RWPE2 (cell line): Measurements from ENCODE around the gene DST.
A peak's percentile ranks its signal among the peaks of the same experiment; 100 is the strongest.

ENCODE experiments used
- ATAC-seq: fragments of 200-7000 bp; cut with Tn5 transposase; 3 replicates; pipeline ENCODE4 v1.9.1; 2021; ENCODE audit warnings: low read depth
- DNase-seq: peaks from one replicate; pipeline ENCODE4 v3.0.0-alpha.2; 2020; ENCODE audit warnings: low spot score
- H3K27ac ChIP-seq: fragments of 450-650 bp; 2 replicates; pipeline ENCODE4 v1.5.1; 2017; ENCODE audit warnings: mild to moderate bottlenecking; ENCODE audit not compliant: poor library complexity, severe bottlenecking
- H3K27me3 ChIP-seq: fragments of 250-450 bp; sonication (Bioruptor Pico); 2 replicates; pipeline ENCODE4 v1.5.1; 2021; ENCODE audit warnings: mild to moderate bottlenecking, moderate library complexity; ENCODE audit not compliant: insufficient read depth, poor library complexity, severe bottlenecking
- H3K36me3 ChIP-seq: fragments of 250-450 bp; sonication (Bioruptor Pico); 2 replicates; pipeline ENCODE4 v1.5.1; 2020; ENCODE audit warnings: low read depth, mild to moderate bottlenecking, moderate library complexity
- H3K4me1 ChIP-seq: fragments of 250-450 bp; sonication (Bioruptor Pico); 2 replicates; pipeline ENCODE4 v1.5.1; 2021; ENCODE audit warnings: mild to moderate bottlenecking, moderate library complexity; ENCODE audit not compliant: insufficient read depth, poor library complexity, severe bottlenecking
- H3K4me3 ChIP-seq: fragments of 250-450 bp; sonication (Bioruptor Pico); 2 replicates; pipeline ENCODE4 v1.5.1; 2021; ENCODE audit warnings: mild to moderate bottlenecking, moderate library complexity; ENCODE audit not compliant: severe bottlenecking
- H3K9me3 ChIP-seq: fragments of 250-450 bp; sonication (Bioruptor Pico); 2 replicates; pipeline ENCODE4 v1.5.1; 2021; ENCODE audit warnings: mild to moderate bottlenecking, moderate library complexity; ENCODE audit not compliant: severe bottlenecking
- CTCF ChIP-seq: fragments of 450-650 bp; IDR thresholded peaks from one replicate; pipeline ENCODE4 v1.5.1; 2017; ENCODE audit warnings: mild to moderate bottlenecking, moderate library complexity; ENCODE audit not compliant: poor library complexity, severe bottlenecking

Gene DST

GRCh38 chr6:56528412-56528841 is 114.3 kb downstream of the DST start:
- peak; percentile 65 for ATAC-seq
- peaks cover 79% of the 10 kb centered on the region for H3K36me3 ChIP-seq
- H3K4me1 ChIP-seq = no peaks in the 10 kb centered on the region
- H3K27me3 ChIP-seq = no peaks in the 10 kb centered on the region
- H3K4me3 ChIP-seq = no peak overlapping the region
- no peak for DNase-seq
- H3K9me3 ChIP-seq = no peaks in the 10 kb centered on the region
- peak overlapping the region; percentile 16 for H3K27ac ChIP-seq
- no peak for TF ChIP-seq CTCF

- no peak for DNase-seq
- Histone ChIP-seq H3K9me3 (no peaks in the 10 kb centered on the region), H3K4me3 (no peak overlapping the region), H3K4me1 (no peaks in the 10 kb centered on the region), H3K27ac (peak overlapping the region; percentile 16), H3K36me3 (peaks cover 77% of the 10 kb centered on the region), H3K27me3 (no peaks in the 10 kb centered on the region)
- no peak for ATAC-seq
- TF ChIP-seq CTCF = no peak
Measured at GRCh38 chr6:56527934-56528333, 114.8 kb downstream of the DST start.

- ATAC-seq (no peak), DNase-seq (no peak)
- H3K4me3 ChIP-seq = no peak overlapping the region
- H3K36me3 ChIP-seq = peaks cover 68% of the 10 kb centered on the region
- H3K27me3 ChIP-seq = no peaks in the 10 kb centered on the region
- no peak overlapping the region for H3K27ac ChIP-seq
- no peaks in the 10 kb centered on the region for H3K4me1 ChIP-seq
- TF ChIP-seq CTCF = no peak
- no peaks in the 10 kb centered on the region for H3K9me3 ChIP-seq
Measured at GRCh38 chr6:56526860-56527544, 115.7 kb downstream of the DST start.

GRCh38 chr6:56525974-56526789 is 116.5 kb downstream of the DST start:
- ATAC-seq (no peak), DNase-seq (no peak)
- Histone ChIP-seq H3K27me3 (no peaks in the 10 kb centered on the region), H3K27ac (no peak overlapping the region), H3K4me1 (no peaks in the 10 kb centered on the region), H3K9me3 (no peaks in the 10 kb centered on the region), H3K4me3 (no peak overlapping the region), H3K36me3 (peaks cover 62% of the 10 kb centered on the region)
- no peak for TF ChIP-seq CTCF
